T-cell (primary cell): ENCODE results near the gene THBS4. TPM values are rescaled to one million over a fixed set of nuclear protein-coding genes. Genes with fewer than 3 reads are reported as not detected.

Experiments used
- ATAC-seq, 4 experiments: fragments of 200-7000 bp in 3 of 4; fragments of 150-1000 bp in 1 of 4; cut with Tn5 transposase; replicated peaks in 1 of 4; 1 replicate in 3 of 4; 2 replicates in 1 of 4; pipeline ENCODE4 v1.10.0; 2021; ENCODE audit warnings: moderate library complexity in 3 of 4, mild to moderate bottlenecking in 2 of 4, moderate number of reproducible peaks in 1 of 4
- CTCF ChIA-PET, 2 donors: fragments of 300-600 bp; sonication (Branson Sonifier 250); formaldehyde crosslinking; loops; one replicate each; lab custom pipeline; 2022; ENCODE audit warnings: antibody characterized with exemption in 2 of 2; lab: Charles Lee
- POLR2A ChIA-PET, 2 donors: fragments of 300-600 bp; sonication (Branson Sonifier 250); formaldehyde crosslinking; loops; one replicate each; lab custom pipeline; 2022; ENCODE audit warnings: antibody characterized with exemption in 2 of 2; lab: Charles Lee
- DNase-seq, 35 experiments: peaks; one replicate each; pipeline versions ENCODE4 v3.0.0 to v3.0.0-alpha.2; 2013 to 2023
- H3K27ac ChIP-seq: one replicate; pipeline ENCODE4 v1.5.1; 2013; ENCODE audit warnings: low read length
- H3K27me3 ChIP-seq, 2 experiments: replicated peaks in 1 of 2; 1 replicate in 1 of 2; 2 replicates in 1 of 2; pipeline versions ENCODE4 v1.6.1 to v1.7.0; 2013; ENCODE audit warnings: low read length in 1 of 2, mixed read lengths in 1 of 2; ENCODE audit not compliant: control insufficient read depth in 2 of 2, insufficient read depth in 2 of 2; ENCODE audit errors: extremely low read depth in 1 of 2
- H3K36me3 ChIP-seq, 2 donors: 1 replicate in 1 of 2; 2 replicates in 1 of 2; pipeline versions ENCODE4 v1.6.1 to v1.7.0; 2013; ENCODE audit warnings: low read length in 1 of 2; ENCODE audit not compliant: control insufficient read depth in 2 of 2, insufficient read depth in 1 of 2; ENCODE audit errors: extremely low read depth in 1 of 2
- H3K4me1 ChIP-seq, 2 experiments: 1 replicate in 1 of 2; 2 replicates in 1 of 2; pipeline versions ENCODE4 v1.6.1 to v1.7.0; 2013; ENCODE audit warnings: low read length in 2 of 2, mixed read lengths in 1 of 2; ENCODE audit not compliant: insufficient read depth in 2 of 2, control insufficient read depth in 1 of 2; ENCODE audit errors: extremely low read depth in 1 of 2
- H3K4me3 ChIP-seq, 2 donors: 1 replicate in 1 of 2; 2 replicates in 1 of 2; pipeline versions ENCODE4 v1.5.1 to v1.7.0; 2013; ENCODE audit warnings: mild to moderate bottlenecking in 2 of 2, low read length in 1 of 2, moderate library complexity in 1 of 2; ENCODE audit not compliant: control insufficient read depth in 1 of 2; ENCODE audit errors: extremely low read depth in 1 of 2
- H3K9me3 ChIP-seq: 2 replicates; pipeline ENCODE4 v1.7.0; 2013
- H3K27ac Mint-ChIP-seq, 2 donors: one replicate each; pipeline ENCODE4 v1.8.0; 2020 to 2021; ENCODE audit warnings: mild to moderate bottlenecking in 2 of 2, mixed read lengths in 2 of 2
- H3K27me3 Mint-ChIP-seq, 2 donors: one replicate each; pipeline ENCODE4 v1.8.0; 2021 to 2022; ENCODE audit warnings: mixed read lengths in 2 of 2
- H3K36me3 Mint-ChIP-seq: one replicate; pipeline ENCODE4 v1.8.0; 2021; ENCODE audit warnings: mixed read lengths
- H3K4me1 Mint-ChIP-seq, 3 donors: one replicate each; pipeline ENCODE4 v1.8.0; 2020 to 2022; ENCODE audit warnings: mixed read lengths in 3 of 3, mild to moderate bottlenecking in 1 of 3
- H3K4me3 Mint-ChIP-seq, 3 donors: one replicate each; pipeline ENCODE4 v1.8.0; 2020 to 2022; ENCODE audit warnings: mild to moderate bottlenecking in 3 of 3, mixed read lengths in 3 of 3, moderate library complexity in 3 of 3
- H3K9me3 Mint-ChIP-seq, 3 donors: one replicate each; pipeline ENCODE4 v1.8.0; 2020 to 2022; ENCODE audit warnings: mixed read lengths in 3 of 3
- WGBS: methylation state at CpG from one replicate; pipeline ENCODE4 v1.1.5; 2013; ENCODE audit warnings: missing lambda C conversion rate; ENCODE audit not compliant: insufficient coverage; 5-methylcytosine and 5-hydroxymethylcytosine counted together
- total RNA-seq, 35 experiments: library from RNA in 6 of 35; stranded (reverse) in 6 of 35; fragments of 120-200 nt in 1 of 35; gene quantifications; one replicate each; pipeline versions ENCODE4 v1.2.1 to v1.2.4 and lab custom pipeline; 2013 to 2026

Gene THBS4
- total RNA-seq, 5 donors from 2014 or later (not counting 1 experiment from before 2014, with no cell fraction given), result 0.15 to 1.1 (median 0.53) TPM

- peaks cover 0 to 9% of the 10 kb centered on the region in 2 donors for H3K36me3 ChIP-seq
- no peak overlapping the region for H3K27ac ChIP-seq
- H3K4me1 ChIP-seq, result no peaks in the 10 kb centered on the region
- no peak for DNase-seq
- Mint-ChIP-seq H3K4me3 (no peak overlapping the region), H3K27ac (no peak overlapping the region), H3K9me3 (no peaks in the 10 kb centered on the region), H3K27me3 (no peaks in the 10 kb centered on the region), H3K4me1 (no peaks in the 10 kb centered on the region), H3K36me3 (peaks cover 47% of the 10 kb centered on the region)
- H3K4me3 ChIP-seq, result no peak overlapping the region
- ATAC-seq, result no peak
- no peaks in the 10 kb centered on the region for H3K27me3 ChIP-seq
- CTCF ChIA-PET, result no interaction called here
- WGBS, result 80% methylated on average over 1 of the region's 4 CpGs
- H3K9me3 ChIP-seq, result no peaks in the 10 kb centered on the region
- POLR2A ChIA-PET, result no interaction called here
Measured at GRCh38 chr5:80069251-80069800, 34.2 kb downstream of the THBS4 start.

- peaks cover 45% of the 10 kb centered on the region for H3K36me3 Mint-ChIP-seq
- no peaks in the 10 kb centered on the region for H3K27me3 Mint-ChIP-seq
- ChIA-PET POLR2A (no interaction called here), CTCF (no interaction called here)
- no peak for ATAC-seq
- Histone ChIP-seq H3K36me3 (peaks cover 0 to 9% of the 10 kb centered on the region in 2 donors), H3K4me3 (no peak overlapping the region), H3K27ac (no peak overlapping the region), H3K4me1 (no peaks in the 10 kb centered on the region), H3K27me3 (no peaks in the 10 kb centered on the region), H3K9me3 (no peaks in the 10 kb centered on the region)
- no peaks in the 10 kb centered on the region for H3K9me3 Mint-ChIP-seq
- 67% methylated on average over 1 of the region's 3 CpGs for WGBS
- DNase-seq, result no peak
- H3K4me1 Mint-ChIP-seq, result no peaks in the 10 kb centered on the region
- H3K27ac Mint-ChIP-seq, result no peak overlapping the region
- no peak overlapping the region for H3K4me3 Mint-ChIP-seq
Measured at GRCh38 chr5:80069918-80070318, 34.8 kb downstream of the THBS4 start.

GRCh38 chr5:80070338-80071056 lies 35.3 kb downstream of the THBS4 start:
- Mint-ChIP-seq H3K9me3 (no peaks in the 10 kb centered on the region), H3K27me3 (no peaks in the 10 kb centered on the region), H3K36me3 (peaks cover 42% of the 10 kb centered on the region), H3K4me3 (no peak overlapping the region), H3K27ac (no peak overlapping the region), H3K4me1 (no peaks in the 10 kb centered on the region)
- no peaks in the 10 kb centered on the region for H3K27me3 ChIP-seq
- CTCF ChIA-PET, result no interaction called here
- H3K36me3 ChIP-seq, result peaks cover 0 to 9% of the 10 kb centered on the region in 2 donors
- POLR2A ChIA-PET, result no interaction called here
- H3K4me3 ChIP-seq, result no peak overlapping the region
- H3K27ac ChIP-seq, result no peak overlapping the region
- ATAC-seq (no peak), DNase-seq (no peak)
- no peaks in the 10 kb centered on the region for H3K4me1 ChIP-seq
- 60% methylated on average over 1 of the region's 10 CpGs for WGBS
- H3K9me3 ChIP-seq, result no peaks in the 10 kb centered on the region

DNA sequence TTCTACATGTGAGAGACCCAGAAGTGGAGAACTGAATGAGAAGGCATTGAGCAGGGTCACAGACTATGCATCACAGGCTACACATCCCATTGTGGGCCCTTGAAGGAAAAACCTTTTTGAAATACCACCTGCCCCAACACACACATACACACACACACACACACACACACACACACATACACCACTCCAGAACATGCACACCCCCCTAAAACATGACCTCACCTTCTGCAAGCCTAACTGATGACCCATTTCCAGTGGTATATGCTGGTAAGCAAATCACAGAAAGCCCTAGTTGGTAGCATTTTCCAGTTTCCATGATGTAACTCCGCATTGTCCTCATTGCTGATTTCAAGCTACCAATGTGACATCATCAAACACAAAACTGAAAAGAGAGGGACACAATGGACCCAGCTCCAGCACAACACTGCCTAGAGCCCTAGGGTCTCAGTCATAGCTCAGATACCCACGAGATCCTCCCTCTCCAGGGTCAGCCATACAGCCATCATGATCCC lies 36.4 kb downstream of the THBS4 start:
- no peak overlapping the region for H3K4me3 Mint-ChIP-seq
- no peaks in the 10 kb centered on the region for H3K4me1 ChIP-seq
- H3K27me3 ChIP-seq, result no peaks in the 10 kb centered on the region
- no peak overlapping the region for H3K4me3 ChIP-seq
- ChIA-PET POLR2A (no interaction called here), CTCF (no interaction called here)
- no peaks in the 10 kb centered on the region for H3K9me3 Mint-ChIP-seq
- no peaks in the 10 kb centered on the region for H3K9me3 ChIP-seq
- H3K36me3 Mint-ChIP-seq, result peaks cover 37% of the 10 kb centered on the region
- H3K27me3 Mint-ChIP-seq, result no peaks in the 10 kb centered on the region
- H3K36me3 ChIP-seq, result peaks cover 0 to 9% of the 10 kb centered on the region in 2 donors
- no peak overlapping the region for H3K27ac Mint-ChIP-seq
- DNase-seq (no peak), ATAC-seq (no peak)
- H3K27ac ChIP-seq, result no peak overlapping the region
- 90% methylated on average over 2 of the region's 2 CpGs for WGBS
- no peaks in the 10 kb centered on the region for H3K4me1 Mint-ChIP-seq

- H3K9me3 Mint-ChIP-seq, result no peaks in the 10 kb centered on the region
- DNase-seq (no peak), ATAC-seq (no peak)
- 89% methylated on average over 7 of the region's 10 CpGs for WGBS
- H3K36me3 Mint-ChIP-seq, result peaks cover 37% of the 10 kb centered on the region
- no peaks in the 10 kb centered on the region for H3K27me3 Mint-ChIP-seq
- Histone ChIP-seq H3K4me3 (no peak overlapping the region), H3K9me3 (no peaks in the 10 kb centered on the region), H3K36me3 (peaks cover 0 to 9% of the 10 kb centered on the region in 2 donors), H3K27ac (no peak overlapping the region), H3K4me1 (no peaks in the 10 kb centered on the region), H3K27me3 (no peaks in the 10 kb centered on the region)
- H3K4me3 Mint-ChIP-seq, result no peak overlapping the region
- POLR2A ChIA-PET, result no interaction called here
- no peaks in the 10 kb centered on the region for H3K4me1 Mint-ChIP-seq
- CTCF ChIA-PET, result interaction anchor here in 1 of 2 donors (2.1 kb wide), 1 partner anchor 11 kb away, joined by 9 read pairs; no protein-coding TSS in a partner anchor
- H3K27ac Mint-ChIP-seq, result no peak overlapping the region
Measured at GRCh38 chr5:80072103-80073073, 37.2 kb downstream of the THBS4 start.
